T-helper 2 cell treated with Interferon-gamma antibody and Interleukin-4, amounts not matched to agents 100 ng/mL and 5 ng/mL, for 36 hours (primary cell): ENCODE results near the gene PRLR. TPM values are rescaled to one million over a fixed set of nuclear protein-coding genes. Genes with fewer than 3 reads are reported as not detected.

ENCODE experiments used
- intact Hi-C: fragments of 100-400 bp; cut with micrococcal nuclease; formaldehyde crosslinking; loops from one replicate; pipeline ENCODE4 v1.15.1; 2023
- total RNA-seq: library from RNA; stranded (reverse); gene quantifications from 2 replicates; pipeline ENCODE4 v1.2.3, GENCODE V29; 2022

The PRLR gene
- total RNA-seq, 1 donor from 2014 or later, result not detected

- intact Hi-C loops, result loop anchor here (1.0 kb wide), 1 partner anchor 94 kb away; no protein-coding TSS in a partner anchor
Measured at GRCh38 chr5:35089334-35090314, 140.7 kb downstream of the PRLR start.

- intact Hi-C loops, result no loop called here
Measured at GRCh38 chr5:35087991-35088390, 142.3 kb downstream of the PRLR start.

- intact Hi-C loops, result no loop called here
Measured at GRCh38 chr5:35083150-35083549, 147.1 kb downstream of the PRLR start.

GRCh38 chr5:35082530-35082929 is 147.8 kb downstream of the PRLR start:
- intact Hi-C loops, result no loop called here

GRCh38 chr5:35081134-35081533 is 149.2 kb downstream of the PRLR start:
- intact Hi-C loops, result no loop called here

GRCh38 chr5:35073160-35073559 is 157.1 kb downstream of the PRLR start:
- intact Hi-C loops, result no loop called here

- intact Hi-C loops, result no loop called here
Measured at GRCh38 chr5:35069188-35069587, 161.1 kb downstream of the PRLR start.

GRCh38 chr5:35067985-35068384 is 162.3 kb downstream of the PRLR start:
- intact Hi-C loops, result no loop called here

GRCh38 chr5:35066260-35066795 is 164.0 kb downstream of the PRLR start:
- intact Hi-C loops, result no loop called here

GRCh38 chr5:35063414-35063813 is 166.9 kb downstream of the PRLR start:
- intact Hi-C loops, result no loop called here

- intact Hi-C loops, result no loop called here
Measured at GRCh38 chr5:35061211-35061770, 169.0 kb downstream of the PRLR start.

GRCh38 chr5:35060236-35060635 is 170.1 kb downstream of the PRLR start:
- intact Hi-C loops, result no loop called here

- intact Hi-C loops, result no loop called here
Measured at GRCh38 chr5:35059251-35059650, 171.0 kb downstream of the PRLR start.

- intact Hi-C loops, result no loop called here
Measured at GRCh38 chr5:35058374-35058788, 171.9 kb downstream of the PRLR start.

- intact Hi-C loops, result no loop called here
Measured at GRCh38 chr5:35056686-35057085, 173.6 kb downstream of the PRLR start.

- intact Hi-C loops, result no loop called here
Measured at GRCh38 chr5:35052838-35053237, 177.4 kb downstream of the PRLR start.

- intact Hi-C loops, result no loop called here
Measured at GRCh38 chr5:35050541-35051126, 179.7 kb downstream of the PRLR start.

GRCh38 chr5:35048910-35049309 is 181.4 kb downstream of the PRLR start:
- intact Hi-C loops, result no loop called here

GRCh38 chr5:35047785-35048404 is 182.4 kb downstream of the PRLR start, which contains the start of gene AGXT2:
TSS of gene AGXT2 (minus strand) at chr5:35047949. CDS start at chr5:35047892, 57 bp downstream.
- intact Hi-C loops, result no loop called here

GRCh38 chr5:35046774-35047173 is 183.5 kb downstream of the PRLR start:
- intact Hi-C loops, result no loop called here

GRCh38 chr5:35045280-35045679 is 185.0 kb downstream of the PRLR start:
- intact Hi-C loops, result no loop called here
